ENCODE data around the gene DISP3. TPM values are rescaled to one million over a fixed set of nuclear protein-coding genes. Genes with fewer than 3 reads are reported as not detected.

DISP3 gene
- total and polyA plus RNA-seq, 7 donors = under 0.01 to 0.28 (median 0.16) TPM; not detected in 4

- 56 to 73% methylated on average over 9 of the region's 9 CpGs for WGBS, 2 donors
- DNase-seq = no peak
These were observed 17.3 kb upstream of the DISP3 start for GRCh38 chr1:11461531-11462137.

GRCh38 chr1:11462224-11462923, 16.6 kb upstream of the DISP3 start:
- no peak overlapping the region for H3K27ac ChIP-seq
- no peaks in the 10 kb centered on the region for H3K36me3 ChIP-seq
- DNase-seq = no peak
- H3K4me1 ChIP-seq = no peaks in the 10 kb centered on the region
- WGBS, 2 donors = 70% methylated on average over 19 of the region's 19 CpGs
- TF ChIP-seq POLR2AphosphoS5 (IDR thresholded peaks at IDR 0.05) = no peak
- TF ChIP-seq CTCF (IDR thresholded peaks at IDR 0.05) = no peak
- TF ChIP-seq POLR2A (IDR thresholded peaks at IDR 0.05) = no peak
- no peak for TF ChIP-seq EP300 (IDR thresholded peaks at IDR 0.05)
- no peaks in the 10 kb centered on the region for H3K9me3 ChIP-seq
- peaks cover 0 to 46% (median 18%) of the 10 kb centered on the region in 3 donors for H3K27me3 ChIP-seq
- no peak overlapping the region for H3K4me3 ChIP-seq
- intact Hi-C loops (cut with DNase I) = no loop called here

More at GRCh38 chr1:11461531-11462137, 17.3 kb upstream of the DISP3 start:
- intact Hi-C loops (cut with DNase I) = no loop called here
- Histone ChIP-seq H3K36me3 (no peaks in the 10 kb centered on the region), H3K4me3 (no peak overlapping the region), H3K4me1 (no peaks in the 10 kb centered on the region), H3K27me3 (peaks cover 0 to 53% (median 18%) of the 10 kb centered on the region in 3 donors), H3K9me3 (no peaks in the 10 kb centered on the region), H3K27ac (no peak overlapping the region)
- TF ChIP-seq POLR2AphosphoS5 (IDR thresholded peaks at IDR 0.05) (no peak), EP300 (IDR thresholded peaks at IDR 0.05) (no peak), POLR2A (IDR thresholded peaks at IDR 0.05) (no peak), CTCF (IDR thresholded peaks at IDR 0.05) (no peak)

- WGBS, 2 donors = 45 to 72% methylated on average over 4 of the region's 4 CpGs
- H3K4me3 ChIP-seq = no peak overlapping the region
- H3K27me3 ChIP-seq = peaks cover 0 to 38% (median 18%) of the 10 kb centered on the region in 3 donors
- H3K4me1 ChIP-seq = no peaks in the 10 kb centered on the region
- DNase-seq = no peak
- H3K36me3 ChIP-seq = no peaks in the 10 kb centered on the region
- H3K9me3 ChIP-seq = no peaks in the 10 kb centered on the region
- no peak overlapping the region for H3K27ac ChIP-seq
- TF ChIP-seq POLR2AphosphoS5 (IDR thresholded peaks at IDR 0.05) (no peak), EP300 (IDR thresholded peaks at IDR 0.05) (no peak), CTCF (IDR thresholded peaks at IDR 0.05) (no peak), POLR2A (IDR thresholded peaks at IDR 0.05) (no peak)
- intact Hi-C loops (cut with DNase I) = no loop called here
These were observed 15.8 kb upstream of the DISP3 start for GRCh38 chr1:11463177-11463576.

GRCh38 chr1:11465307-11465706, 13.6 kb upstream of the DISP3 start:
- DNase-seq = no peak
- Histone ChIP-seq H3K36me3 (no peaks in the 10 kb centered on the region), H3K27ac (no peak overlapping the region), H3K4me3 (no peak overlapping the region), H3K4me1 (no peaks in the 10 kb centered on the region), H3K27me3 (peaks cover 0 to 37% (median 1%) of the 10 kb centered on the region in 3 donors), H3K9me3 (no peaks in the 10 kb centered on the region)
- TF ChIP-seq EP300 (IDR thresholded peaks at IDR 0.05) = no peak
- TF ChIP-seq POLR2A (IDR thresholded peaks at IDR 0.05) = no peak
- no peak for TF ChIP-seq POLR2AphosphoS5 (IDR thresholded peaks at IDR 0.05)
- TF ChIP-seq CTCF (IDR thresholded peaks at IDR 0.05) = no peak
- 84 to 90% methylated on average over 6 of the region's 6 CpGs for WGBS, 2 donors
- intact Hi-C loops (cut with DNase I) = no loop called here
